Esophagus (tissue), 2 donors: ENCODE data around the gene MTHFSD. TPM values are rescaled to one million over a fixed set of nuclear protein-coding genes. Genes with fewer than 3 reads are reported as not detected.

Experiments used
- H3K27ac ChIP-seq, 2 donors: one replicate each; pipeline ENCODE4 v1.5.1; 2013; ENCODE audit warnings: low read depth in 2 of 2, mild to moderate bottlenecking in 2 of 2, inconsistent platforms in 1 of 2, low read length in 1 of 2, moderate library complexity in 1 of 2
- H3K27me3 ChIP-seq, 2 donors: one replicate each; pipeline ENCODE4 v1.6.1; 2013; ENCODE audit warnings: low read length in 2 of 2, control low read depth in 1 of 2, mild to moderate bottlenecking in 1 of 2; ENCODE audit not compliant: insufficient read depth in 2 of 2, control insufficient read depth in 1 of 2
- H3K36me3 ChIP-seq, 2 donors: one replicate each; pipeline ENCODE4 v1.6.1; 2013; ENCODE audit warnings: low read length in 1 of 2; ENCODE audit not compliant: control insufficient read depth in 2 of 2, insufficient read depth in 2 of 2
- H3K4me1 ChIP-seq, 2 donors: one replicate each; pipeline ENCODE4 v1.6.1; 2013; ENCODE audit warnings: low read length in 1 of 2; ENCODE audit not compliant: control insufficient read depth in 2 of 2, insufficient read depth in 2 of 2
- H3K4me3 ChIP-seq, 2 donors: one replicate each; pipeline ENCODE4 v1.5.1; 2013; ENCODE audit warnings: low read length in 2 of 2, mild to moderate bottlenecking in 2 of 2, low read depth in 1 of 2, moderate library complexity in 1 of 2
- H3K9me3 ChIP-seq, 2 donors: one replicate each; pipeline ENCODE4 v1.6.1; 2013; ENCODE audit warnings: mild to moderate bottlenecking in 2 of 2, low read depth in 1 of 2, low read length in 1 of 2, moderate library complexity in 1 of 2; ENCODE audit not compliant: control insufficient read depth in 2 of 2, insufficient read depth in 1 of 2
- WGBS, 2 donors: extraction: QIAGEN DNeasy Blood & Tissue Kit; methylation state at CpG; one replicate each; pipeline ENCODE4 v1.1.7; 2013; 5-methylcytosine and 5-hydroxymethylcytosine counted together
- polyA plus RNA-seq, 2 donors: library from polyadenylated mRNA; stranded (reverse); fragments of 200-250 nt; gene quantifications; one replicate each; pipeline ENCODE4 v1.2.3, GENCODE V29; 2013
- donor health status: healthy with polysubstance abuse.
- donor health status: Bipolar disorder and iron deficiency.

Gene MTHFSD
- polyA plus RNA-seq, 2 donors: 9.7 to 14.1 TPM

DNA sequence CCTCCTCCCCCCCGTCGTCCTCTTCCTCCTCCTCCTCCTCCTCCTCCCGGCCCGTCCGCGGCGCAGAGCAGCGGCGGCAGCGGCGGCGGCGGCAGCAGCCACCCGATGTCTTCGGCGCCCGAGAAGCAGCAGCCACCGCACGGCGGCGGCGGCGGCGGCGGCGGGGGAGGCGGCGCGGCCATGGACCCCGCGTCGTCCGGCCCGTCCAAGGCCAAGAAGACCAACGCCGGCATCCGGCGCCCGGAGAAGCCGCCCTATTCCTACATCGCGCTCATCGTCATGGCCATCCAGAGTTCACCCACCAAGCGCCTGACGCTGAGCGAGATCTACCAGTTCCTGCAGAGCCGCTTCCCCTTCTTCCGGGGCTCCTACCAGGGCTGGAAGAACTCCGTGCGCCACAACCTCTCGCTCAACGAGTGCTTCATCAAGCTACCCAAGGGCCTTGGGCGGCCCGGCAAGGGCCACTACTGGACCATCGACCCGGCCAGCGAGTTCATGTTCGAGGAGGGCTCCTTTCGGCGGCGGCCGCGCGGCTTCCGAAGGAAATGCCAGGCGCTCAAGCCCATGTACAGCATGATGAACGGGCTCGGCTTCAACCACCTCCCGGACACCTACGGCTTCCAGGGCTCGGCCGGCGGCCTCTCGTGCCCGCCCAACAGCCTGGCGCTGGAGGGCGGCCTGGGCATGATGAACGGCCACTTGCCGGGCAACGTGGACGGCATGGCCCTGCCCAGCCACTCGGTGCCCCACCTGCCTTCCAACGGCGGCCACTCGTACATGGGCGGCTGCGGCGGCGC is 44.4 kb downstream of the MTHFSD start, which contains the start of gene FOXF1:
TSS of gene FOXF1 (plus strand) at position 63 of the 797 bp plus-strand sequence. CDS start at position 106, 43 bp downstream.
- Histone ChIP-seq H3K36me3 (no peaks in the 10 kb centered on the region), H3K9me3 (peaks cover 0 to 2% of the 10 kb centered on the region in 2 donors), H3K27ac (peak within 1 kb of the TSS; percentile 92 to 94), H3K4me1 (peaks cover 7 to 22% of the 10 kb centered on the region in 2 donors), H3K27me3 (peaks cover 12 to 14% of the 10 kb centered on the region in 2 donors), H3K4me3 (peak within 1 kb of the TSS; percentile 64 to 71)
- WGBS, 2 donors: 3 to 4% methylated on average over 65 to 89 of the region's 89 CpGs

GRCh38 chr16:86509759-86510464 is 45.1 kb downstream of the MTHFSD start:
- Histone ChIP-seq H3K27ac (peak overlapping the region; percentile 92 to 94), H3K36me3 (no peaks in the 10 kb centered on the region), H3K27me3 (peaks cover 14 to 19% of the 10 kb centered on the region in 2 donors), H3K4me1 (peaks cover 7 to 22% of the 10 kb centered on the region in 2 donors), H3K9me3 (peaks cover 0 to 3% of the 10 kb centered on the region in 2 donors), H3K4me3 (peak overlapping the region; percentile 64 to 71)
- 1 to 2% methylated on average over 73 to 83 of the region's 84 CpGs for WGBS, 2 donors

DNA sequence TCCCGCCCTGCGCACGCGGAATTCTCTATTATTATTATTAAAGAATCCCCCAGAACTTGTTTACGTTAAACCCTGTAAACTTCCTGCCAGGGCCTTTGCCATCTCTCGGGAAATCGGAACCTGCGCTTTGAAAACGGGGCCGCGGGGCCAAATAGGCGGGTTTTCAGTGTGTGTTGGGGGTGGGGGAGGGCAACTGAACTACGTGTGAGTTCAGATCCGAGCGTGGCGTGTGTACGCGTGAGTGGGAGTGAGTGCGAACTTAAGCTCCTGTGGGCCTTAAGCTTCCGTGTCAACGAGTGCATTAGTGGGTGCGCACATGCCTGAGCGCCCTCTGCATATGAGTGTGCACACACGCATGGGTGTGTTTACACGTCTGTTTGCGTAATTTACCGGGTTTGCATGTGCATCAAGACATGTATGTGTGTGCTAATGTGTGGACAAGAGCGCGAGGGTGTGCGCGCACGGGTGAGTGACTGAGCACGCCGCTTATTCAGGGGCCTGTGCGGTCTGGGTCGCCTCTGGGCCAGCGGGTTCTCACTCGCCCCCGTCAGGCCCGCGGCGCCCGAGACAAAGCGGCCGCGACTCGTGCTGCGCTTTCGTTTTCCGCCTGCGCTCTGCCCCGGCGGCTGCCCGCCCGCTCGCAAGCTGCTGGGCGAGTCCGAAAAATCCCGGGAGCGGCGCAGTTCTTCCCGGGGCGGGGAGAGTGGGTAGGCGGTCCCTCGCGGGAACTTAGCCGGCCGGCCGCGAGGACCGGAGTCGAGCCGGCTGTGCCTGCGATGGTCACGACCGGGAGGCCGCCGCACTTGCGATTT is 45.9 kb downstream of the MTHFSD start:
- H3K27me3 ChIP-seq: peaks cover 14 to 19% of the 10 kb centered on the region in 2 donors
- H3K36me3 ChIP-seq: no peaks in the 10 kb centered on the region
- peaks cover 7 to 22% of the 10 kb centered on the region in 2 donors for H3K4me1 ChIP-seq
- peak overlapping the region; percentile 92 to 94 for H3K27ac ChIP-seq
- peak overlapping the region; percentile 53 to 64 for H3K4me3 ChIP-seq
- H3K9me3 ChIP-seq: peaks cover 0 to 3% of the 10 kb centered on the region in 2 donors
- WGBS, 2 donors: 0 to 1% methylated on average over 79 of the region's 79 CpGs

- Histone ChIP-seq H3K4me3 (peak overlapping the region; percentile 53 to 64), H3K36me3 (no peaks in the 10 kb centered on the region), H3K27me3 (peaks cover 14 to 23% of the 10 kb centered on the region in 2 donors), H3K9me3 (peaks cover 0 to 3% of the 10 kb centered on the region in 2 donors), H3K4me1 (peaks cover 7 to 22% of the 10 kb centered on the region in 2 donors), H3K27ac (peak overlapping the region; percentile 92 to 94)
- 1 to 3% methylated on average over 84 to 99 of the region's 99 CpGs for WGBS, 2 donors
Measured at GRCh38 chr16:86508028-86508946, 46.7 kb downstream of the MTHFSD start.

DNA sequence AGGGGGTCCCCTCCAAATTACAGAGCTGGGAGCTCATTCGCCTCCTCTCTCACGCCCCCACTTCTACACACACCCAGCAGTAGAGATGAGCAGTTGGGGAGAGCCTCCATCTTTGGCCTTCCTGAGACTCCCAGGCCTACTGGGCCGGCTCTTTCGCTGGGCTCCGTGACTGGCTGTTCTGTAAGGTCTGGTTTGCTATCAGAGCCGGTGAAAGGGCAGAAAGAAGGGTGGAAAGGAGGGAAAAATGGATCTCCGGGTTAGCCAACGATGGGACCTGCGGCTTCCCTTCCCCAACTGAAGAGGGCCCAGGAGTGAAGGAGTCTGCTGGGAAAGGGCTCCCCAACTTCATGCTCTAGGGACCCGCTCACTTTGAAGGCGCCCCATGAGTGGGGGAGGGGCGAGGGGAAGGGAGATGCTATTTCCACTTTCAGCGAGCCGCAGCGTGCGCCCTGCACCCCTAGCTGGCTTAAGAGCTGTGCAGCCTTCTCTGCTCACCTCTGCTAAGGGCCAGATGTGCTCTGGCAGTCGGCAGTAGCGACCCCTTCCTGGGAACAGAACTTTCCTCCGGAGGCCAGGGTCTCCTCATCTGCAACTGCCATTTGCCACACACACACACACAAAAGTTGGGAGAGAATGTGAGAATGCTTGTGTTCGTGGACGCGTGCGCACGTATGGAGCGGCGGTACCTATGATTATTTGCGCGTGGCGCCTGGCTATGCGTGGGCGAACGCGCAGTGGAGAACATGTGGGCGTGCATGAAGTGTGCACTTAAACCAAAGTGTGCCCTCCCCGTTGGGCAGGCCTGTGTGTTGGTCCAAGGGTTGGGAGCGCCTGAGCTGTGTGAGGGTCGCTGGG is 47.6 kb downstream of the MTHFSD start:
- Histone ChIP-seq H3K4me1 (peaks cover 5 to 22% of the 10 kb centered on the region in 2 donors), H3K36me3 (no peaks in the 10 kb centered on the region), H3K27ac (peak overlapping the region; percentile 92 to 94), H3K4me3 (peak overlapping the region; percentile 53 to 64), H3K9me3 (peaks cover 0 to 2% of the 10 kb centered on the region in 2 donors), H3K27me3 (peaks cover 9 to 18% of the 10 kb centered on the region in 2 donors)
- 13 to 21% methylated on average over 36 to 37 of the region's 37 CpGs for WGBS, 2 donors

- WGBS, 2 donors: 13 to 21% methylated on average over 27 of the region's 27 CpGs
- Histone ChIP-seq H3K9me3 (peaks cover 0 to 2% of the 10 kb centered on the region in 2 donors), H3K4me1 (peaks cover 5 to 20% of the 10 kb centered on the region in 2 donors), H3K27me3 (peaks cover 9 to 18% of the 10 kb centered on the region in 2 donors), H3K27ac (peak overlapping the region; percentile 92 to 94), H3K4me3 (peak overlapping the region; percentile 6 to 64), H3K36me3 (no peaks in the 10 kb centered on the region)
Measured at GRCh38 chr16:86505899-86506864, 48.9 kb downstream of the MTHFSD start.

DNA sequence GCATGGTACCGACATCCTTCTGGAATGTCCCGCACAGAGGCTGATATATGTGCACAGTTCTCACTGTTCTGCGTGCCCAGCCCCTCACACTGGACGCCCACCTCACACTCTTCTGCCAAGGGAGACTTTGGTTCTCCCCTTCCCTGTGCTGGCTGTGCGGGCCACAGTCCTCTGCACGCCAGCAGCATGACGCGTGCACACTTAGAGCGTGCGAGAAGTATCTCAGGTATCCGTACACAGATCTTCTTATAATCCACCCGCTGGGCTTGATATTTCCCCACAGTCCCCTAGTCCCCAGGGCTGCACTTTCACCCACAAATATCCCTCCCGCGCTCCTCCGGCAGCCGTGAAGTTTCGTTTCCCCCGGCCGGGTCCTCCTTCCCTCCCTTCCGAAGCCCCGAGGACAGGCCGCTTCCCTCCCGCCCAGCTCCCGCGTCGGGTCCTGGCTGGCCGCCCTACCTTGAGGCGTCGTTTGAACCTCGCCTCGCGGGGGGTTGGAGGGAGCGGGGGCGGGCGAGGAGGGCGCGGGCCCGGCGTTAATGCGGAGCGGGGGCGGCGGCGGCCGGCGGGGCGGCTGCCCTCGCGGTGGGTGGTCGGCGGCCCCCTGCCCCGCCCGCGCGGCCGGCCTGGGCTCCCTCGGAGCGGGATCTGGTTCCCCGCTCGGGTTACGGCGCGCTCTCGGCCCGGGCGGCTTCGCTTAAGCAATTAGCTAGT is 49.7 kb downstream of the MTHFSD start:
- 4 to 5% methylated on average over 65 to 67 of the region's 67 CpGs for WGBS, 2 donors
- Histone ChIP-seq H3K36me3 (no peaks in the 10 kb centered on the region), H3K4me1 (peaks cover 5 to 16% of the 10 kb centered on the region in 2 donors), H3K9me3 (peaks cover 0 to 2% of the 10 kb centered on the region in 2 donors), H3K4me3 (peak overlapping the region; percentile 6 to 40), H3K27ac (peak overlapping the region; percentile 92 to 94), H3K27me3 (peaks cover 9 to 18% of the 10 kb centered on the region in 2 donors)
